HG03354 (cell line): ENCODE results near the gene RBP5.

ENCODE experiments used
- ATAC-seq: cut with Tn5 transposase; IDR thresholded peaks from one replicate; pipeline ENCODE4 v1.9.1; 2021; ENCODE audit warnings: mild to moderate bottlenecking; ENCODE audit not compliant: unreplicated experiment, poor library complexity, severe bottlenecking

The RBP5 gene

DNA sequence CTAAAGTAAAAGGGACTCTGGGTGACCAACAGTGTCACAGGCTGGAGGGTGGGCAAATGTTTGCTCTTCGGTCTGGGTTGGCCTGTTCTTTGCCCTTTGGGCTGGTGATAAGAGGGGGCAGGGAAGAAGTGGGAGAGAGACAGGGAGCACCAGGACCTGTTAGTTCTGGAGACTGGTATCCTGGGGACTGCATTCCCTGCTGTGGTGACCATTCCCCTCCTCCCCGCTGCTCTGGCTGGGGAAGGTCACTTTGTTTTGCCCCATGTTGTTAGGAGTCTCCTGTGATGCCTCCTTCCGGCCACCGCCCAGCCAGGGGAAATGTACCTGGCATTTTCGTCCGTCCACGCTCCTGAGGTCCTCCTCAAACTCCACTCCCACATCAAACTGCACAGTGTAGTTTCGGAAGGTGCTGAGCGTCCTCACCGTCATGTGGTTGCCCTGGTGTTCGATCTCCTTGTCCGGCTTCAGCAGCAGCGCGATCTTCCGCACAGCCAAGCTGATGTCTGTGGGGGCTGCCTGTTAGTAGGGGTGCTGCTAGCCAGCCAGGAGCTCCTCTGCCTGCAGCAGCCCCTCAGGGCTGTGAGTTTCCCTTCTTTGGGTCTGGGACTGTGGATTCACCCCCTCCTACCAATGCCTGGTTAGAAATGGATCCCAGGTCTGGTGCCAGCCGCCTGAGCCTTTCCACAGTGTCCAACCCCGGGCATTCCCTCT is 618 bp downstream of the RBP5 start:
- no peak for ATAC-seq

GRCh38 chr12:7125632-7126227 is 3.0 kb downstream of the RBP5 start:
- ATAC-seq, result no peak

- ATAC-seq, result no peak
These were observed 4.7 kb downstream of the RBP5 start for GRCh38 chr12:7123806-7124522.

GRCh38 chr12:7122811-7123769 is 5.6 kb downstream of the RBP5 start:
- ATAC-seq, result no peak

DNA sequence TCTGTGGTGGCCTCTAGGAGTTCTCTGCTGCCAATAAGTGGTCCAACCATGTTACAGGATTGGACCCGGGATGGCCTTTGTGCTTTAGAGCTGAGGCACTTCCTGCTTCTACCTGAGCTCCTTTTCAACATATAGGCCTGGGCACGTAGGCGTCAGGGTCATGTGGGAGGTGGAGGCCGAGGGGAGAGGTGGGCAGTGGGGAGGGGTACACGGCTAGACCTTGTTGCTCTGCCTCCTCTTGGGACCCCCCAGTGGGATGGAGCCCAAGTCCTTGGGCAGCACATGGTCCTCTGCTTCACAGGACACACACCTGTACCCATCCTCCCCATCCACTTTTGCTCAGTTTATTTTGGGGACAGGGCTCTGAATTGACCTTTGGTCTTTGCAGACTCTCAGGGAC is 7.4 kb downstream of the RBP5 start:
- ATAC-seq, result no peak

DNA sequence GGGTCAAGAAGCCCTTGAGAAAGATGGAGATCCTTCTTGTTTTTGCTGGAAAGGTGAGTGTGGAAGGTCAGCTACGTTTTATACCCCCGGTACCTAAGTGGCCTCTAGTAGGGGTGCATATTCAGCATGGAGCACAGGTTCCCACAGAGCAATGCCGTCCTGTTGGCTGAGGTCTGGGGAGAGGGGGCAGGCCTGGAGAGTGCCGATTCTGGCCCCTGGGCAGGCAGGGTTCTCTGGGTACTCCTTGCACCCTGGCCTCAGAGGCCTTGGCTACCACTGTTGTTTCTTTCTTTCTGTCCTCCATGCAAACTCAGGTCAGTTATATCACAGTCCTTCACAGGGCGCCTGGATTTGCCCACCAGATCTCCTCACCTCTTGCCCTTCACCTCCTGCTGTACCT is 8.5 kb downstream of the RBP5 start:
- no peak for ATAC-seq

- no peak for ATAC-seq
These were observed 9.8 kb downstream of the RBP5 start for GRCh38 chr12:7118881-7119280.

DNA sequence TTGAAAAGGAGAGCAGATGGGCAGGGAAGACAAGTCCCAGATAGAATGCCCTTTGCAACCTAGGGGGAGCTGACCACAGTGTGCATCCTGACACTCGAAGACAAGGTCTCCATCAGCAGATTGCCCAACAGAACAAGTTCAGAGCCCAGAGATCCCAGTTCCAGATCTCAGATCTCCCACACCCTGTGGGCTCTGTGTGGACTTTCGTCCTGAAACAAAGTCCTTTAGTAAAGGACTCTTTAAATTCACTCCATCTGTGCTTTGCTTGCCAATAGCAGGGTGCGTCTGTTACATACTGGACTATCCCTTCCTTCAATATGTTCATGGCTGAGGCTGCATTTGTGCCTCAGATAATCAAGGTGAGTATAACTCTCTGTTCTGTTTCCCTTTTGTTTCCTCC is 11.0 kb downstream of the RBP5 start:
- no peak for ATAC-seq

DNA sequence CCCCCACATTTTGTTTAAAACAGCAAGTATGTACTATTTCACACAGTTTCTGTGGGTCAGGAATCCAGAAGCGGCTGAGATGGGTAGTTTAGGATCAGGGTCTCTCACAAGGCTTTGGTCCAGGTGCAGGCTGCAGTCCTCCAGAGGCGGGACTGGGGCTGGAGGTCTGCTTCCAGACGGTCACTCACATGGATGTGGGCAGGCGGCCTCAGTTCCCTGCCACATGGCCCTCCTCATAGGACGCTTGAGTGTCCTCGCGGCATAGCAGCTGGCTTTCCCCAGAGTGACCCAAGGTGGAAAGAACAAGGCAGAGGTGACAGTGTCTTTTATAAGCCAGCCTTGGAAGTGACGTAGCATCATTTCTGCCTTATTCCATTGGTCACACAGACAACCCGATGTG is 11.8 kb downstream of the RBP5 start:
- ATAC-seq, result no peak

DNA sequence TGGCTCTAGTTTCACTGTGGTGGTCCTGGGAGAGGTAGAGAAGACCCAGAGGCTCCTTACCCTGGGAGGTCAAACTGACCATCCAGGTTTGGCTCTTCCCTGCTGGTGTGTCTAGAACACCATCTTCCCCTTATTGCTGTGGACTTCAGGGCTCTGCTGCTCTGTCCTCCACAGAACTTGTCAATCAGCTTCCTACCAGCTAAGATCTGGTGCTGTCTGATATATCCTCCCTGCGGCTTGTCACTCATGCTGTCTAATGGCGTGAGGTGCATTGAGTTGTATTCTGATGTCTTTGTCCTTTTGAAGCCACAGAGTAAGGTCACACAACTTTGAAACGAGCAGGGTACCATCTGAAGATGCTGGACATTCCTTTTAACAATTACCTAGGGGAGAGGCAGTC is 12.5 kb downstream of the RBP5 start:
- no peak for ATAC-seq

DNA sequence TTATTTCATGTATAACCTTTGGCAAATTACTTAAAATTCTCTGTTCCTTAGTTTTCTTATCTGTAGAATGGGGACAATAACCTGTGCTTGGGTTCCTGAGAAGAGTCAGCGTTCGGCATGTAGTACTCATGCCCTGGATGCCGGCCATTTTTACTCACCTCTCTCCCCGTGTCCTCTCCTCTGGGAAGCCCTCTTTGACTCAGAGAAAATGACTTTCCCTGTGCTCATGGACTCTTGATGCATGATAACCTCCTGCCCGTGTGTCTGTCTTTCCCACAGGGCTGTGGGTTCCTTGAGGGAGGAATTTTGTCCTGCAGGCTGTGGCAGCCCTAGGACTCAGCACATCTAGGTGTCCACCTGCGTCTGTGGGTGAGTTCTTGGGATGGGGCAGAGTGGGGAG is 13.8 kb downstream of the RBP5 start:
- no peak for ATAC-seq

DNA sequence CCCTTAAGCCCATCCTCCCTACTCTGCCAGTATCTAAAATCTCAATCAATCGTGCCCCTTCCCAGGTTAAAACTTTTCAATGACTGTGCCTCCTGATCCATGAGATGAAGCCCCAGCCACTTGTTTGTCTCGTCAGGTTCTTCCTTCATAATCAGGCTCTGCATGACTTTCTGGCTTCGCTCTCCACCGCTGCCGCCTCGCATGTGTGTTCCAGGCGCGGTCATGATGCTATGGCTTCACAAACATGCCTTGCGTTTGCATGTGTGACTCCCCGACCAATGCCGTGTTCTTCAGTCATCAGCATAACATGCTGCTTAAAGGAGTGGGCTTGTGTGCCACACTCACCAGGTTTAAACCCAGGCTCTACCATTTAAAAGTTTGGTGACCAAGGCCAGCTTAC is 14.7 kb downstream of the RBP5 start:
- ATAC-seq, result no peak

DNA sequence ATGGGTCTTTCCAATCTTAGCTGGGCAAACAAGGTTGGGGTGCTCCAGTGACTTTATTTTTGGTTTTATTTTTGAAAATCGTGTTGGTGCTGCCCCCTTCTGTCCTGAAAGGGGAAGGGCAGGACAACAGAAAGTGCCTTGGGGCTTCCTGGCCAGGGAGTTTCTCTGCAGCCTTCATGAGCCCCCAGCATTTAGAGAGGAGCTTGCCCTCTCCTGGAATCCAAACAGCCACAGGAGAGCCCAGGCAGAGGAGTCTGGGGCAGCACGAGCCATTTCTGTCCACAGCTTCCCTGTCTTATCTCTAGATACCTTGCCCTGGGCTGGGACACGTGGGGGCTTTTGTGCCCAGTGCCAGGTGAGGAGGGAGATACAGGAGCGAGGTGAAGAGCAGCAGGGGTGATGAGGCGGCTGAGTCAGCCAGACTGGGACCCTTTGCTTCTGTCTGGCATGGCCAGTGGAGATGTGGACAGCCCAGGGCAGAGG is 15.3 kb downstream of the RBP5 start:
- ATAC-seq, result no peak

DNA sequence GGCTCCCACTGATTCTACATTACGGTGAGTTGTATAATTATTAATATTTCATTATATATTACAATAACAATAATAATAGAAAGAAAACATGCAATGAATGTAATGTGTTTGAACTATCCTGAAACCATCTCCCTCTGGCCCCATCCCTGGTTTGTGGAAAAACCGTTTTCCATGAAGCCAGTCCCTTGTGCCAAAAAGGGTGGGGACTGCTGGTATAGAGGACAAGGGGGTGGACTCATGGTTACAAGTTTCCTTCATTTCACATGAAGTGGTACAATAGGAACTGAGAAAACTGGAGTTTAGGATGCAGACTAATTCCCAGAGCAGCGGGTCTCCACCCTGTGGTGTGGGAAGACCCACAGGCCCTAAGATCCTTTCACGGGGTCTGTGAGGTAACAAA is 16.6 kb downstream of the RBP5 start:
- no peak for ATAC-seq

DNA sequence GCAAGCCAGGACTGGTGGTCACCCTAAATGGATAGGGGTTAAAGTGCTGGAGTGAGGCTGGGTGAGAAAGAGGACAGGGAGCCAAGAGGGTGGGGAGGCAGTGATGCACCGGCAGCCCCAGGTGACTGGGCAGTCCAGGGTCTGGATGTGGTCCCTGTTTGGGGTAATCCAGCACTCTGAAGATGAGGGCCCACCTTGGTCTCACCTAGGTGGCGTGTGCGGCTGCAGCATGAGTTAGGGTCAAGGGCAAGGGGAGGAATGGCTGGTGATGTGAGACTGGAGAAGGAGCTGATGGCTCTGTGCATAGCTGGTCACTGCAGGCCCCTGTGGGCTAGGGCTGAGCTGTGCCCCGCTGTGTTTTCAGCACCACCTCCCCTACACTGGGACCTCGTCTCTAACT is 18.0 kb downstream of the RBP5 start:
- ATAC-seq, result no peak

DNA sequence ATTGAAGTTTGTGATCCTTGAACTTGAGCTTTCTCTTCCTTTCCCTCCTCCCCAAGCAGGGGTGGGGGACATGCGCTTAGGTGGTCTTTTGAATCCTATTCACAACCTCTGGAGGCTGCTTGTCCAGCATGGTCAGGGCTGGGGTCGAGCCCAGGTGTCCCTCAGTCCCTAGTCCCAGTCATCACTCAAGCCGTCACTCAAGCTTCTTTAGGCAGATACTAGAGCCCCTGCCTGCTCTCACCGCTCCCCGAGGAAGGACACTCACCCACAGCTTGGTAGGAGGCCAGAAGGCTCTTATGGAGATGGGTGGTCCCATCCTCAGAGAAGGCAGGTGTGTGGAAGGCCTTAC is 19.1 kb downstream of the RBP5 start:
- no peak for ATAC-seq

- ATAC-seq, result peak; percentile 32
These were observed 19.7 kb downstream of the RBP5 start, which contains the start of gene C1RL for GRCh38 chr12:7108796-7109571. Gene C1RL, minus strand, starts transcription at chr12:7109214. Its CDS starts 34 bp downstream, at chr12:7109180.

DNA sequence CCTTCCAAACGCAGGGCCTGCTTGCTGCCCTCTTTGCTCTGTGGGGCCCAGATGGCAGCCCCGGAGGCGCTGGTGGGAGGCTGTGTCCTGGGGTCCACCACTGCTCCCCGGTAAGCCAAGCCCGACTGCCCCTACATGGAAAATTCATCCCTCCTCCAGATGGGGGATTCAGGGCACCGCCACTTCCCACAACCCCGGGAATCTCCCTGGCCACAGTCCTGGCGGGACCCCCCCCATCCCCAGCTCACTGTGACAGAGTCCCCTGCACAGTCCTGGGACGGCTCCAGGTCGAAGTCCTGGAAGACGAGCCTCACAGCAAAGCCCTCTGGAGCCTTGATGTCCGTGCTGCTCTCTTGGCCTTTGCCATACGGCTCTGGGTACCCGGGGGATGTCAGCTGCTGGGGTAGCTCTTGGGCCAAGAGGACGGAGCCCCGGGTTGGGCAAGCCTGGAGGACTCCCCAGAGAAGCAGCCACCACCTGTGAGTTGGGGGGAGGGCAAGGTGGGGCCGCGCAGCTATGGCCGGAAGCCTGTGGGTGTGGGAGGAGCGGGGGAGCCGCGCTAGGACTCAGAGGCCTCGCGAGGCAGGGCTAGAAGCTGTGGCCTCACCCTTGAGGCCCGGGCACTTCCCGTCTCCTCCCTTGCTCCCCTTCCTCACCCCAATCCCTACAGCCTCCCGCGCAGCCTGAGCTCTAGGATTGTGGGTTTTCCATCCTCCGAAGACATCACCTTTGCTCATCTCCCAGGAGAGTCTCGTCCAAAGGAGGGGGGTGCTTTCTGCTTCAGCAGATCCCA is 20.5 kb downstream of the RBP5 start:
- ATAC-seq, result peak; percentile 92

DNA sequence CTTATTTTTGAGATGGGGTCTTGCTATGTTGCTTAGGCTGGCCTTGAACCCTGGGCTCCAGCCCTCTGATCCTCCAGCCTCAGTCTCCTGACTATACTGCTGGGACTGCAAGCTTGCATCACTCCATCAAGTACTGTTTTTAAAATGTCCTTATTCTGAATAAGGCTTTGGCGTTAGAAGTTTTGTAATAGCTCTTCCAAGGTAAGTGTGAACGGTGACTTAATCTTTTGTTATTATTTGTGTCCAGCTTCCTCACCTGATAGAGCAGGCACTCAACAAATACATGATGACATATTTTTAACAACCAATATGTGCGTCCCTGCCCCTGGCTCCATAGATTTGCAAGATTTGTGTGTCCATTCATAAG is 21.1 kb downstream of the RBP5 start:
- ATAC-seq, result no peak
